ENCODE measurements around the gene SYNM. TPM values are rescaled to one million over a fixed set of nuclear protein-coding genes. Genes with fewer than 3 reads are reported as not detected.

SYNM gene
- polyA plus RNA-seq, 1 donor = 29.4 TPM

DNA sequence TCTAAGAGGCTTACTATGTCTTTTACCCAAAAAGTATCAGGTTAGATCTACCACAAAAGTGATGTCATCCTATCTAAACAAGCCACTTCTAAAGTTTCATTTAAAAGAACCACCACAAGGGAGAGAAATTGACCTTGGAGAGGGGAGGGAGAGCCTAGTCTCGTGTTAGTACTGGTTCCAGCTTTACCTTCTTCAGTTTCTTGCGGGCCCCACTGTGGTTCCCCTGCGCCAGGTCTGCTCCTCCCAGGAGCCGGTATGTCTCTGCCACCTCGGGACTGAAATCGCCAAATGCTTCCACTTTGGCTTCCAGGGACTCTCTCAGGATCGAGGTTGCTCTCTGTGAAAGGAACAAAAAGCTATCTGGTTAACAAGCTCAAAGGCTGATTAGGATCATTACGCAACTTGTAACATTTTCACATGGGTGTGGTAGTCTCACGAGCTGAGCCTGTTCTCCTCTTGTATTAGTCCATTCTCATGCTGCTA is 51.1 kb downstream of the SYNM start:
- Histone ChIP-seq H3K9me3 (ENCODE audit: control insufficient read depth, low read depth, low read length) (no peaks in the 10 kb centered on the region), H3K36me3 (ENCODE audit: control insufficient read depth, insufficient read depth, low read length) (peaks cover 28% of the 10 kb centered on the region), H3K4me3 (ENCODE audit: low read length) (no peak overlapping the region), H3K27ac (ENCODE audit: low read length) (peak overlapping the region; percentile 8), H3K4me1 (ENCODE audit: control insufficient read depth, insufficient read depth, low read length) (no peaks in the 10 kb centered on the region), H3K27me3 (ENCODE audit: control insufficient read depth, insufficient read depth, low read length) (no peaks in the 10 kb centered on the region)
- 56% methylated on average over 3 of the region's 9 CpGs for WGBS (ENCODE audit: insufficient coverage, low lambda C conversion rate)
- peak; percentile 37 to 65 for DNase-seq

DNA sequence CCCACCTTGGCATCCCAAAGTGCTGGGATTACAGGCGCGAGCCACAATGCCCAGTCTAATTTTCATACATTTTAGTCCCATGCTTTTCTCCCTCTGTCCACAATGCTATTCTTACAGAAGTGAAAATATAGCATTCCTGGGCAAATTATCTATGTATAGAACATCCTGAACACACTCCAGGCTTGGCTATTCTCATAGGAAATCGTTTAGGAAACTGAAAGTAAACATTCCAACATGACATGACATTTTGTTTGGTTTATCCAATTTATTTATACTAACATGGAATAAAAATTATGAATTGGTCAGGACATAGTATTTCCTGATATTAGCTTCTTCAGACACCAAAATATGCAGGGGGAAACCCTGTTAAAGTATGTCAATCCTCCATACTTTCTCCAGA is 52.6 kb downstream of the SYNM start:
- Histone ChIP-seq H3K4me1 (ENCODE audit: control insufficient read depth, insufficient read depth, low read length) (no peaks in the 10 kb centered on the region), H3K27me3 (ENCODE audit: control insufficient read depth, insufficient read depth, low read length) (no peaks in the 10 kb centered on the region), H3K4me3 (ENCODE audit: low read length) (no peak overlapping the region), H3K36me3 (ENCODE audit: control insufficient read depth, insufficient read depth, low read length) (peaks cover 28% of the 10 kb centered on the region), H3K27ac (ENCODE audit: low read length) (no peak overlapping the region), H3K9me3 (ENCODE audit: control insufficient read depth, low read depth, low read length) (no peaks in the 10 kb centered on the region)
- no peak for DNase-seq
- no CpG with 5 or more reads among the region's 3 CpGs for WGBS (ENCODE audit: insufficient coverage, low lambda C conversion rate)

DNA sequence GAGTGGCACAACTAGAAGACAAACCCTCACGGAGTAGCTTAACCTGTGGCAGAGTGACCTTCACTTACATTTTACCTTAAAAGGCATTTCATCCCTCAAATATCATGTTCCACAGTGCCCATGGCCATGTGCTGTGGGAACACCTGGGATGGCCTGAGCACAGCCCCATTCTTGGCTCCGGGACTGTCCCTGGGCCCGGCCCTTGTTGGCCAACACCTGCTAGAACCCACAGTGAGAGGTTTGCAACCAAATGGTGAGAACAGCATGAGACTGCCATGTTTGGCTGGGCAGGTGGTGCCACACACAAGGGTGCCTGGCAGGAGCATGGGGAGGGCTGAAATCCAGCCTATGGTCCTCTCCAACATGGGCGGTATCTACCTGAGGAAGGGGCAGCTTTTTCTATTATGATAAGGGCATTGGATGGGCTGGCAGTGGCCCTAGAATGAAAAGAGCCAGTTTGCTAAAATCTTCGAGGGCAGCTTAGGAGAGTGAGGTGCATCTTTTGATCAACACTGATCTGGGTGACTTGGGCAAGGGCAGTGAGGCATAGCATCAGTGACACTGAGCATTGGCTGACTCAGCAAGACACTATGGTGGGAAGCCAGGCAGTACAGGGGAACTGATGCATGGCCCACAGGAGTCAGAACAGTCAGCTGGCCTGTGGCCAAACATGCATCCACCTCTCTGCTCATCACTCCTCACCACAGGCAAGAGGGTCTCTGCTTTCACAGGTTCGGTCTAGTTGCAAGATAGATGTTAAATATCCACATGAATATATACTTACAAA is 53.9 kb downstream of the SYNM start:
- no CpG with 5 or more reads among the region's 6 CpGs for WGBS (ENCODE audit: insufficient coverage, low lambda C conversion rate)
- peaks cover 29% of the 10 kb centered on the region for H3K36me3 ChIP-seq (ENCODE audit: control insufficient read depth, insufficient read depth, low read length)
- no peaks in the 10 kb centered on the region for H3K27me3 ChIP-seq (ENCODE audit: control insufficient read depth, insufficient read depth, low read length)
- no peak overlapping the region for H3K27ac ChIP-seq (ENCODE audit: low read length)
- H3K4me1 ChIP-seq (ENCODE audit: control insufficient read depth, insufficient read depth, low read length) = no peaks in the 10 kb centered on the region
- H3K4me3 ChIP-seq (ENCODE audit: low read length) = no peak overlapping the region
- H3K9me3 ChIP-seq (ENCODE audit: control insufficient read depth, low read depth, low read length) = no peaks in the 10 kb centered on the region
- no peak for DNase-seq

DNA sequence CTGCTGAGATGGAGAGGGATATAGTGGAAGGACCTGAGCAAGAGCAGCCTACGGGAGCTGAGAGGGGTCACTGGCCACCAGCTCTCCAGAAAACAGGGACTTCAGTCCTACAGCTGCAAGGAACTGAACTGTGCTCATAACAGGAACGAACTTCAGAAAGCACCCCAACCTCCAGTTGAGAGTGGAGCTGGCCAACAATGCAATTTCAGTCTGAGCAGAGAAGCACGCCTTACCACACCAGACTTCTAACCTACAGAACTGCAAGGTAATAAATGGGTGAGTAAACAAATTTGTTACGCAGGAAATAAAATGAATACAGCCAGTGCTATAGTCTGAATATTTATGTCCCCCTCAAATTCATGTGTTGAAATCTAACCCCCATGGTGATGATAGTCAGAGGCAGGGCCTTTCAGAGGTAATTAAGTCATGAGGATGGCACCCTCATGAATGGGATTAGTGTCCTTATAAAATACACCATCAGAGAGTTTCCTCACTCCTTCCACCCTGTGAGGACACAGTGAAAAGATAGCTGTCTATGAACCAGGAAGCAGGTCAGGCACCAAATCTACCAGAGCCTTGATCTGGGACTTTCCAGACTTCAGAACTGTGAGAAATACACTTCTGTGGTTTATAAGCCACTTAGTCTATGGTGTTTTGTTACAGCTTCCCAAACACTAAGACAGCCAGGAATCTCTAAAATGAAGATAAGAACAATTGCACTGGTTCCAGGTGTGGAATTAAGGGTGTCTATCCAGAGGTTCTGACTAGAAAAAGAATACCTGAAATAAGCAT is 58.6 kb downstream of the SYNM start:
- Histone ChIP-seq H3K36me3 (ENCODE audit: control insufficient read depth, insufficient read depth, low read length) (peaks cover 47% of the 10 kb centered on the region), H3K27me3 (ENCODE audit: control insufficient read depth, insufficient read depth, low read length) (no peaks in the 10 kb centered on the region), H3K4me1 (ENCODE audit: control insufficient read depth, insufficient read depth, low read length) (no peaks in the 10 kb centered on the region), H3K4me3 (ENCODE audit: low read length) (no peak overlapping the region), H3K27ac (ENCODE audit: low read length) (no peak overlapping the region), H3K9me3 (ENCODE audit: control insufficient read depth, low read depth, low read length) (no peaks in the 10 kb centered on the region)
- WGBS (ENCODE audit: insufficient coverage, low lambda C conversion rate) = no CpG with 5 or more reads among the region's 4 CpGs
- DNase-seq = no peak

DNA sequence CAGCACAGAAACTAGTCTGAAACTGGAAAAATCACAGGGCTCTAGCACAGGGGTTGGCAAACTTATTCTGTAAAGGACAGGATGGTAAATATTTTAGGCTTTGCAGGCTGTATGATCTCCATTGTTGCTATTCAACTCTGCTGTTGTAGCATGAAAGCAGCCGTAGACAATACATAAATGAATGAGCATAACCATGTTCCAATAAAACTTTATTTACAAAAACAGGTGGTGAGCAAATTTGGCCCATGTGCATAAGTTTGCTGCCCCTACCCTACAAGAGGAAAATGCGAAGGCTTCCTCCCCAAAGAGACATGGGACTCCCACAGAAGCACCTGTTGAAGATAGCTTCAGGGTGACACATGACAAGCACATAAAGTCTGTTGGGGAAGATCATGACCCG is 59.2 kb downstream of the SYNM start:
- Histone ChIP-seq H3K36me3 (ENCODE audit: control insufficient read depth, insufficient read depth, low read length) (peaks cover 46% of the 10 kb centered on the region), H3K27me3 (ENCODE audit: control insufficient read depth, insufficient read depth, low read length) (no peaks in the 10 kb centered on the region), H3K4me1 (ENCODE audit: control insufficient read depth, insufficient read depth, low read length) (no peaks in the 10 kb centered on the region), H3K9me3 (ENCODE audit: control insufficient read depth, low read depth, low read length) (no peaks in the 10 kb centered on the region), H3K27ac (ENCODE audit: low read length) (no peak overlapping the region), H3K4me3 (ENCODE audit: low read length) (no peak overlapping the region)
- WGBS (ENCODE audit: insufficient coverage, low lambda C conversion rate) = no CpG with 5 or more reads among the region's 3 CpGs
- DNase-seq = no peak

DNA sequence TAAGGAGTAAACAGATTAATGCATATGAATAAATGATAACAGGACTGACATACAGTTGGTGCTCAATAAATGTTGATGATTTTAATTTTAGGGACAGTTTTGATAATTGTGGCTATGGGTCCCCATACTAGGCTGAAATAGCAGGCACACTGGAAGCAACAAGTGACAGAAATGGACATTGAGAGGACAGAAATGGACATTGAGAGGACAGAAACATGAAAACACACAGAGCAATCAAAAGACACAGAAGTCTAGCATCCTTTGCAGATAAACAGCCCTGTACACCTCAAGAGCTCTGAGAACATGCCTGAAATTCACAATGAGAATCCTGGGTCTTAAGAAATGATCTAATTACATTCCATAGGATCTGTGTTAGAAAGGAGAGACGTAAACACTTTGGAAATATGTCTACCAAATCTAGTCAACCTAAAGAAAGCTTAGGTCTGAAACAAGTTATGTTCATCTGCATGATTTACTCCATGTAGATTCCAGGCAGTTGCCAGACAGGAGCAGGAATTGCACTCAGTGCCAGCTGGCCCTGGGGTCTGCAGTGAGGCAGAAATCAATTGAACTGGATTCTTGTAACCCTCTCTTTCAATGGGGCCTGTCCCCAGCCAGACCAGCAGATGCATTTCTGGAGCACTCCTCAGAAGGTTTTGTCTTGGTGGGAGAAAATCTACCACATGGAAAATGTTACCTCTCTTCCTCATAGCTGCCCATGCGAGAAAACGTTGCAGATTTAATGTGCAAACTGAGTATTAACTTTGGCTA is 60.3 kb downstream of the SYNM start:
- WGBS (ENCODE audit: insufficient coverage, low lambda C conversion rate) = no CpG with 5 or more reads among the region's 3 CpGs
- no peak overlapping the region for H3K4me3 ChIP-seq (ENCODE audit: low read length)
- H3K27me3 ChIP-seq (ENCODE audit: control insufficient read depth, insufficient read depth, low read length) = no peaks in the 10 kb centered on the region
- peaks cover 39% of the 10 kb centered on the region for H3K36me3 ChIP-seq (ENCODE audit: control insufficient read depth, insufficient read depth, low read length)
- H3K9me3 ChIP-seq (ENCODE audit: control insufficient read depth, low read depth, low read length) = no peaks in the 10 kb centered on the region
- H3K27ac ChIP-seq (ENCODE audit: low read length) = no peak overlapping the region
- H3K4me1 ChIP-seq (ENCODE audit: control insufficient read depth, insufficient read depth, low read length) = no peaks in the 10 kb centered on the region
- no peak for DNase-seq

DNA sequence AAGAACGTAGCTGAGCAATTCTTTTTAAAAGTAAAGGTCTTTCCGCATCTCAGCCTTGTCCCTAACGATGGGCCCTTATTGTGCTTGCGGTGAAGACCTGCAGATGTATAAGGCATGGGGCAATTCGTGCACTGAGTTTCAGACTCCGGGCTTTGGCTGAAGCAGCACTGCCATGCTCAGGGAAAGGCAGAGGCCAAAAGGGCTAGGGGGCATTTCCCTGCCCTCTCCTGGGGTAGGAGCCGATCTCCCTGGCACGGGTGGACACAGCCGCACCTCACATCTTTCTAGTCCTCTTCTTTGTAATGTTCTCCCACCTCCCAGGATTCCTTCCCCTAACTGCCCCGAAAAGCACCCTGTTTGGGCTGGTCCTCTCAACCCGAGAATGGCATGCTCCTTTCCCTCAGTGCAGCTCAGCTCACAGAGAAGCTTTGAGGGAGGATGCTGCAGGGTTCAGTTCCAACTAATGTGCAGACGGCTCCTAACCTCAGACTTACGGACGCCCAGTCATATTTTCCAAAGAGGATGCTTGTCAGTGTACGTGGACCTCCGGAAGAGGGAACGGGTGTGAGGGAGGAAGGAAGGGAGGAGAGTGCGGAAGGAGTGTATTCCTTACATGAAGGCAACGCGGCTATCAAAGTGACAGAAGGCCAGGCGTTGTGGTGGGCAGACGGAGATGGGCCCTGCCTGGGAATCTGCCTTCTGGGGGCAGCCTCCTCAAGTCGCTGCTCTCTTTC is 61.2 kb downstream of the SYNM start:
- Histone ChIP-seq H3K36me3 (ENCODE audit: control insufficient read depth, insufficient read depth, low read length) (peaks cover 42% of the 10 kb centered on the region), H3K9me3 (ENCODE audit: control insufficient read depth, low read depth, low read length) (no peaks in the 10 kb centered on the region), H3K27ac (ENCODE audit: low read length) (no peak overlapping the region), H3K4me1 (ENCODE audit: control insufficient read depth, insufficient read depth, low read length) (no peaks in the 10 kb centered on the region), H3K27me3 (ENCODE audit: control insufficient read depth, insufficient read depth, low read length) (no peaks in the 10 kb centered on the region), H3K4me3 (ENCODE audit: low read length) (no peak overlapping the region)
- no peak for DNase-seq
- WGBS (ENCODE audit: insufficient coverage, low lambda C conversion rate) = no CpG with 5 or more reads among the region's 23 CpGs

DNA sequence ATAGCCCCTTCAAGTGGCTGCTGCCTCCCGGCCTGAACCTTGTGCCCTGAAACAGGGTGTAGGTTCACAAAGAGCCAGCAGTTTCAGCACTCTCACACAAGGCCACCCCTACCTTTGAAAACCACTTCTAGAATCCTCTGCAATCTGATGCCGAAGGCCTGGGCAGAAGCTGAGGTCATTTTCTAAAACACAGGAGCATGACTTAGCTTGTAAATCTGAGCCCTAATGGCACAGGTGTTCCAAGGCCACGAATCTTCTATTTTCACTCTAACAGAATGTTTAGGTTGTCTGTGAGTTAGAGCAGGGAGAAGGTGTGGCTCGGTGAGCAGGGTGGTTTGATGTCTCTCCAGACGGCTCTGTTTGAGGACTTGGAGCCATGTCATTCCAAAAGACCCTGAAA is 62.3 kb downstream of the SYNM start:
- H3K9me3 ChIP-seq (ENCODE audit: control insufficient read depth, low read depth, low read length) = no peaks in the 10 kb centered on the region
- no peak overlapping the region for H3K27ac ChIP-seq (ENCODE audit: low read length)
- no peak overlapping the region for H3K4me3 ChIP-seq (ENCODE audit: low read length)
- no peaks in the 10 kb centered on the region for H3K27me3 ChIP-seq (ENCODE audit: control insufficient read depth, insufficient read depth, low read length)
- no peaks in the 10 kb centered on the region for H3K4me1 ChIP-seq (ENCODE audit: control insufficient read depth, insufficient read depth, low read length)
- WGBS (ENCODE audit: insufficient coverage, low lambda C conversion rate) = no CpG with 5 or more reads among the region's 5 CpGs
- peaks cover 44% of the 10 kb centered on the region for H3K36me3 ChIP-seq (ENCODE audit: control insufficient read depth, insufficient read depth, low read length)
- DNase-seq = no peak

DNA sequence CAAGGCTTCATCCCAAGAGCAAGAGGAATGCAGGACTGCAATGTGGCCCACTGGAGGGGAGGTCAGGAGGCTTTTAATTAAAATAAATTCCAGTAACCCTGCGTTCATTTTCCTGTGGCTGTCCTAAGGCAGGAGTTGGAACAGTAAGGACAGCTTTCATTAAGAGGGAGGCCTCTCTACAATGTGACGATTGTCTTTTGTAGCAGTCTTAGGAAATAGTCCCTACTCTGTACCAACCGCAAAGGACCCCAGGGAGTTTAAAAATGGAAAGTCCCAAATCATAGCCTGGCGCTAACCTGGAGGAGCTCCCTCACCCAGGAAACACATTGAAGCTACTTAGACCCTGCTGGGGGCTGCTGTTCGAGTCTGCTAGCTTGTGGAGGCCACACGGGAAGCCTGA is 62.8 kb downstream of the SYNM start:
- H3K36me3 ChIP-seq (ENCODE audit: control insufficient read depth, insufficient read depth, low read length) = peaks cover 47% of the 10 kb centered on the region
- no peak for DNase-seq
- H3K9me3 ChIP-seq (ENCODE audit: control insufficient read depth, low read depth, low read length) = no peaks in the 10 kb centered on the region
- no peaks in the 10 kb centered on the region for H3K27me3 ChIP-seq (ENCODE audit: control insufficient read depth, insufficient read depth, low read length)
- WGBS (ENCODE audit: insufficient coverage, low lambda C conversion rate) = 80% methylated on average over 1 of the region's 6 CpGs
- H3K4me3 ChIP-seq (ENCODE audit: low read length) = no peak overlapping the region
- no peaks in the 10 kb centered on the region for H3K4me1 ChIP-seq (ENCODE audit: control insufficient read depth, insufficient read depth, low read length)
- peak overlapping the region; percentile 65 for H3K27ac ChIP-seq (ENCODE audit: low read length)
